ENCODE results near the gene CAMSAP3.
A peak's percentile ranks its signal among the peaks of the same experiment; 100 is the strongest.

Gene CAMSAP3, protein sequence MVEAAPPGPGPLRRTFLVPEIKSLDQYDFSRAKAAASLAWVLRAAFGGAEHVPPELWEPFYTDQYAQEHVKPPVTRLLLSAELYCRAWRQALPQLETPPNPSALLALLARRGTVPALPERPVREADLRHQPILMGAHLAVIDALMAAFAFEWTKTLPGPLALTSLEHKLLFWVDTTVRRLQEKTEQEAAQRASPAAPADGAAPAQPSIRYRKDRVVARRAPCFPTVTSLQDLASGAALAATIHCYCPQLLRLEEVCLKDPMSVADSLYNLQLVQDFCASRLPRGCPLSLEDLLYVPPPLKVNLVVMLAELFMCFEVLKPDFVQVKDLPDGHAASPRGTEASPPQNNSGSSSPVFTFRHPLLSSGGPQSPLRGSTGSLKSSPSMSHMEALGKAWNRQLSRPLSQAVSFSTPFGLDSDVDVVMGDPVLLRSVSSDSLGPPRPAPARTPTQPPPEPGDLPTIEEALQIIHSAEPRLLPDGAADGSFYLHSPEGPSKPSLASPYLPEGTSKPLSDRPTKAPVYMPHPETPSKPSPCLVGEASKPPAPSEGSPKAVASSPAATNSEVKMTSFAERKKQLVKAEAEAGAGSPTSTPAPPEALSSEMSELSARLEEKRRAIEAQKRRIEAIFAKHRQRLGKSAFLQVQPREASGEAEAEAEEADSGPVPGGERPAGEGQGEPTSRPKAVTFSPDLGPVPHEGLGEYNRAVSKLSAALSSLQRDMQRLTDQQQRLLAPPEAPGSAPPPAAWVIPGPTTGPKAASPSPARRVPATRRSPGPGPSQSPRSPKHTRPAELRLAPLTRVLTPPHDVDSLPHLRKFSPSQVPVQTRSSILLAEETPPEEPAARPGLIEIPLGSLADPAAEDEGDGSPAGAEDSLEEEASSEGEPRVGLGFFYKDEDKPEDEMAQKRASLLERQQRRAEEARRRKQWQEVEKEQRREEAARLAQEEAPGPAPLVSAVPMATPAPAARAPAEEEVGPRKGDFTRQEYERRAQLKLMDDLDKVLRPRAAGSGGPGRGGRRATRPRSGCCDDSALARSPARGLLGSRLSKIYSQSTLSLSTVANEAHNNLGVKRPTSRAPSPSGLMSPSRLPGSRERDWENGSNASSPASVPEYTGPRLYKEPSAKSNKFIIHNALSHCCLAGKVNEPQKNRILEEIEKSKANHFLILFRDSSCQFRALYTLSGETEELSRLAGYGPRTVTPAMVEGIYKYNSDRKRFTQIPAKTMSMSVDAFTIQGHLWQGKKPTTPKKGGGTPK

DNA sequence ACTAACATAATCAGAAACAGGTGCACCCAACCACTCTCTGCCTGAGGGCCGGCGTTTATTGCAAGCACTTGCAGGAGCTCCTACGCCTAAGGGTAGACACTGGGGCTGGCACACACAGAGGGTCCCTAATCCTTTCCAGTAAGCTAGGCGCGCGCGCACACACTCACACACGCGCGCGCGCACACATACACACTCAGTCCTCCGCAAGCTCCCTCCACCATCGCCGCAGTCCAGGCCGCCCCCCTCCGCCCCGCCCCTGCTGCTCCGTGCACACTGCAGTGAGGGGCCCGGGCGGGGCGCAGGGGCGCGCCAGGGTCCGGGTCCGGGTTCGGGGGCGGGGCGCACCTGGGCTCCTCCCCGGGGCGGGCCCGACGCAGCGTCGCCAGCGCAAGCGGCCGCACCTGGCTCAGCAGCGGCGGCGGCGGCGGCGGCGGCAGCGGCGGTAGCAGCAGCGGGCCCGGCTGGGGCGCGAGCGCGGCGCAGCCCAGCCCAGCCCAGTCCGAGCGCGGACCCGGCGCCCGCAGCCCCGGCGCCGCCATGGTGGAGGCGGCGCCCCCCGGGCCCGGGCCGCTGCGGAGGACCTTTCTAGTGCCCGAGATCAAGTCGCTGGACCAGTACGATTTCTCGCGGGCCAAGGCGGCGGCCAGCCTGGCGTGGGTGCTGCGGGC lies at the start of gene CAMSAP3:
TSS of gene CAMSAP3 (plus strand) at position 398 of the 668 bp plus-strand sequence. CDS start at position 538, 140 bp downstream.
- in situ Hi-C loops (cut with MboI; ENCODE audit: low pct_unique_long_range_greater_than_20kb, low sequenced_read_pairs, unreplicated experiment) = no loop called here
- TF ChIP-seq, protein P1, sequence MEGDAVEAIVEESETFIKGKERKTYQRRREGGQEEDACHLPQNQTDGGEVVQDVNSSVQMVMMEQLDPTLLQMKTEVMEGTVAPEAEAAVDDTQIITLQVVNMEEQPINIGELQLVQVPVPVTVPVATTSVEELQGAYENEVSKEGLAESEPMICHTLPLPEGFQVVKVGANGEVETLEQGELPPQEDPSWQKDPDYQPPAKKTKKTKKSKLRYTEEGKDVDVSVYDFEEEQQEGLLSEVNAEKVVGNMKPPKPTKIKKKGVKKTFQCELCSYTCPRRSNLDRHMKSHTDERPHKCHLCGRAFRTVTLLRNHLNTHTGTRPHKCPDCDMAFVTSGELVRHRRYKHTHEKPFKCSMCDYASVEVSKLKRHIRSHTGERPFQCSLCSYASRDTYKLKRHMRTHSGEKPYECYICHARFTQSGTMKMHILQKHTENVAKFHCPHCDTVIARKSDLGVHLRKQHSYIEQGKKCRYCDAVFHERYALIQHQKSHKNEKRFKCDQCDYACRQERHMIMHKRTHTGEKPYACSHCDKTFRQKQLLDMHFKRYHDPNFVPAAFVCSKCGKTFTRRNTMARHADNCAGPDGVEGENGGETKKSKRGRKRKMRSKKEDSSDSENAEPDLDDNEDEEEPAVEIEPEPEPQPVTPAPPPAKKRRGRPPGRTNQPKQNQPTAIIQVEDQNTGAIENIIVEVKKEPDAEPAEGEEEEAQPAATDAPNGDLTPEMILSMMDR (IDR thresholded peaks at IDR 0.05; ENCODE audit: extremely low read depth, insufficient read depth, missing control alignments) = no peak
- peak; percentile 86 for DNase-seq (ENCODE audit: low spot score)

DNA sequence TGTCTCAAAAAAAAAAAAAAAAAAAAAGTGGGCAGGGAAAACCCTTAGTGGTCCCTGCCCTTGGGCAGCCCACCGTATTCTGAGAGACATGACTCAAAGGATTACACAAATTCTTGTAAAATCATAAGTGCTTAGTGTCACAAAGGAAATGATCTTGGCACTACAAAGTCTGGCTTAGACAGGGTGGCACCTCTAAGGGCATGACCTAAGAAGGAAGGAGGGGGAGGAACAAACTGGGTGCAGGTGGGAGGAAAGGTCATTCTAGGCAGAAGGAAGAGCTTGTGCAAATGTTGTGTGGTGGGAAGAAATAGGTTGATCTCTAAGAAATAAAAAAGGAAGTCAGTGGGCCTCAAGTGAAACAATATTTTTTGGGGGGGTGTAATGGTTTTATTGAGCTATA lies 49.8 kb upstream of the CAMSAP3 start:
- TF ChIP-seq, protein P1 (IDR thresholded peaks at IDR 0.05; ENCODE audit: extremely low read depth, insufficient read depth, missing control alignments) = no peak
- in situ Hi-C loops (cut with MboI; ENCODE audit: low pct_unique_long_range_greater_than_20kb, low sequenced_read_pairs, unreplicated experiment) = no loop called here
- no peak for DNase-seq (ENCODE audit: low spot score)

DNA sequence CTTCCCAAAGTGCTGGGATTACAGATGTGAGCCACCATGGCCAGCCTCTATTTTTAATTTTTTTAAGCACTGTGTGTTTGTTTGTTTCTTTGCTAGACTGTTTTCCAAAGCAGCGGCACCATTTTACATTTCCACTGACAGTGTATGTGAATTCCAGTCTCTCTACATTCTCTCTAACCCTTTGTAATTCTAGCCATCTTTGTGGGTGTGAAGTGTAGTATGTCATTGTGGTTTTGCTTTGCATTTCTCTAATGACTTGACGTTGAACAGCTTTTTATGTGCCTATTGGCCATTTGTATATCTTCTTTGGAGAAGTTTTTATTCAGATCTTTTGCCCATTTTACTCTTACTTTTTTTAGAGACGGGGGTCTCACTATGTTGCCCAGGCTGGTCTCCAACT lies 48.5 kb upstream of the CAMSAP3 start:
- DNase-seq (ENCODE audit: low spot score) = no peak
- in situ Hi-C loops (cut with MboI; ENCODE audit: low pct_unique_long_range_greater_than_20kb, low sequenced_read_pairs, unreplicated experiment) = no loop called here

DNA sequence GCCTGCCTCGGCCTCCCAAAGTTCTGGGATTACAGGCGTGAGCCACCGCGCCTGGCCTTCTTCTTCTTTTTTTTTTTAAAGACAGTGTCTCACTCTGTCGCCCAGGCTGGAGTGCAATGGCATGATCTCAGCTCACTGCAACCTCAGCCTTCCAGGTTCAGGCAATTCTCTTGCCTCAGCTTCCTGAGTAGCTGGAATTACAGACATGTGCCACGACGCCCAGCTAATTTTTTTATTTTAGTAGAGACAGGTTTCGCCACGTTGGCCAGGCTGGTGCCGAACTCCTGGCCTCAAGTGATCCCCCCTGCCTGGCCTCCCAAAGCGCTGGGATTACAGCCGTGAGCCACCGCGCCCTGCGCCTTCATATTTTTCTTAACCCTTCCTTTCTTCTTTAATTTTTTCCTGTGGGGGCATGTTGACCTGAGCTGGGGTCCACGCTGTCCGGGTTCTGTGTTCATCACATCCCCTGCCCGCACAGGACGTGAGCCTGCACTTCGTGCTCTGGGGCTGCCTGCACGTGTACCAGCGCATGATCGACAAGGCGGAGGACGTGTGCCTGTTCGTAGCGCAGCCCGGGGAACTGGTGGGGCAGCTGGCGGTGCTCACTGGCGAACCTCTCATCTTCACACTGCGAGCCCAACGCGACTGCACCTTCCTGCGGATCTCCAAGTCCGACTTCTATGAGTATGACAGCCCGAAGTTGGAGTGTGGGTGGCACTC lies 46.1 kb upstream of the CAMSAP3 start:
- no peak for DNase-seq (ENCODE audit: low spot score)
- in situ Hi-C loops (cut with MboI; ENCODE audit: low pct_unique_long_range_greater_than_20kb, low sequenced_read_pairs, unreplicated experiment) = loop anchor here (25.0 kb wide), 1 partner anchor 263 kb away; no protein-coding TSS in a partner anchor
- TF ChIP-seq, protein P1 (IDR thresholded peaks at IDR 0.05; ENCODE audit: extremely low read depth, insufficient read depth, missing control alignments) = no peak

More for the DNA sequence above, 48.5 kb upstream of the CAMSAP3 start:
- TF ChIP-seq, protein P1 (IDR thresholded peaks at IDR 0.05; ENCODE audit: extremely low read depth, insufficient read depth, missing control alignments) = no peak

DNA sequence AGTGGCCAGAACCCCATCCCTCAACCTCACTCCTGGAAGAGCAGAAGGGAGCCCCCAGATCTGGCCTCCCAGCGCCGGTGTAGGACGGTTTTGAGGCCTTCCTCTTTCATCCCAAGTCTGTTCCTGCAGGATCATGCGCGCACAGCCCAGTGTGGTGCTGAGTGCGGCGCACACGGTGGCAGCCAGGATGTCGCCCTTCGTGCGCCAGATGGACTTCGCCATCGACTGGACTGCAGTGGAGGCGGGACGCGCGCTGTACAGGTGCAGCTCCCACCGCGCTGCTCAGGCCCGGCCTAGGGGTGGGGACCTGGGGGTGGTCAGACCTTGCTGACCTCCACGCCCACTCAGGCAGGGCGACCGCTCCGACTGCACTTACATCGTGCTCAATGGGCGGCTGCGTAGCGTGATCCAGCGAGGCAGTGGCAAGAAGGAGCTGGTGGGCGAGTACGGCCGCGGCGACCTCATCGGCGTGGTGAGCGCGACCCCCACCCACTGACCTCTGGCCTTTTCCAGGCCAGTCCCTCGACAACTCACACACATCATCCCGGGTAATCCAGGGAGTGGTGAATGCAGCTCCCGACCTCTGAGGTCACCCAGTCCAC lies 45.4 kb upstream of the CAMSAP3 start:
- TF ChIP-seq, protein P1 (IDR thresholded peaks at IDR 0.05; ENCODE audit: extremely low read depth, insufficient read depth, missing control alignments) = no peak
- in situ Hi-C loops (cut with MboI; ENCODE audit: low pct_unique_long_range_greater_than_20kb, low sequenced_read_pairs, unreplicated experiment) = loop anchor here (25.0 kb wide), 1 partner anchor 262 kb away; no protein-coding TSS in a partner anchor
- no peak for DNase-seq (ENCODE audit: low spot score)

Measured in GM13977 (cell line).